HepG2 (cell line): ENCODE measurements around the gene SPATA13.

Experiments used
- ATF3 ChIP-seq: sonication (generic); formaldehyde crosslinking; IDR thresholded peaks from 2 replicates; pipeline ENCODE4 v1.4.0; 2020; ENCODE audit warnings: missing genetic modification reagents
- EZH2 ChIP-seq: conservative IDR thresholded peaks from 2 replicates; pipeline ENCODE4 v1.6.1; 2012; ENCODE audit warnings: mild to moderate bottlenecking, low read depth, low read length, moderate library complexity
- FOXK2 ChIP-seq: fragments of 450-650 bp; IDR thresholded peaks from 2 replicates; pipeline ENCODE4 v1.6.1; 2016
- KDM1A ChIP-seq: IDR thresholded peaks from 2 replicates; pipeline ENCODE4 v1.6.1; 2016; ENCODE audit warnings: missing compliant biosample characterization
- PHF21A ChIP-seq: sonication (generic); formaldehyde crosslinking; IDR thresholded peaks from 2 replicates; pipeline ENCODE4 v1.5.0; 2020; ENCODE audit warnings: mild to moderate bottlenecking, missing genetic modification reagents
- PHF5A ChIP-seq: IDR thresholded peaks from one replicate; pipeline ENCODE4 v1.6.1; 2018; ENCODE audit warnings: low read depth, missing genetic modification reagents; ENCODE audit not compliant: unreplicated experiment
- POLR2A ChIP-seq, 2 experiments: IDR thresholded peaks; 2 replicates each; pipeline ENCODE4 v1.6.1; 2011; ENCODE audit warnings: low read depth in 2 of 2, low read length in 2 of 2, mild to moderate bottlenecking in 1 of 2, moderate library complexity in 1 of 2; ENCODE audit not compliant: insufficient read depth in 1 of 2
- RAD21 ChIP-seq: fragments of 450-650 bp; formaldehyde crosslinking; IDR thresholded peaks from 2 replicates; pipeline ENCODE4 v1.5.0; 2020; ENCODE audit warnings: mild to moderate bottlenecking
- TBP ChIP-seq: sonication (generic); formaldehyde crosslinking; IDR thresholded peaks from 2 replicates; pipeline ENCODE4 v1.5.0; 2020; ENCODE audit warnings: missing genetic modification reagents
- ZFAT ChIP-seq: sonication (generic); formaldehyde crosslinking; conservative IDR thresholded peaks from 2 replicates; pipeline ENCODE4 v1.8.1; 2023; ENCODE audit warnings: missing genetic modification reagents, inconsistent platforms
- ZNF33A ChIP-seq: sonication (generic); formaldehyde crosslinking; IDR thresholded peaks from 2 replicates; pipeline ENCODE4 v1.5.1; 2020; ENCODE audit warnings: missing genetic modification reagents, mild to moderate bottlenecking, moderate library complexity, borderline replicate concordance
- TF ChIP-seq, protein P1 (sequence below): sonication (generic); formaldehyde crosslinking; IDR thresholded peaks from 2 replicates; pipeline ENCODE4 v1.5.0; 2020; ENCODE audit warnings: mild to moderate bottlenecking, missing genetic modification reagents, moderate library complexity

- TF ChIP-seq KDM1A (CRISPR knock-in tag), result no peak
- TF ChIP-seq POLR2A (IDR thresholded peaks at IDR 0.05; ENCODE audit: insufficient read depth in 1 of 2, low read depth in 2 of 2, low read length in 2 of 2), result no peak
- no peak for TF ChIP-seq ZFAT (CRISPR knock-in tag)
- TF ChIP-seq TBP, result no peak
- TF ChIP-seq ZNF33A (CRISPR knock-in tag), result no peak
- TF ChIP-seq PHF5A (CRISPR knock-in tag), result no peak
- no peak for TF ChIP-seq EZH2
- TF ChIP-seq FOXK2, result no peak
- TF ChIP-seq, protein P1, sequence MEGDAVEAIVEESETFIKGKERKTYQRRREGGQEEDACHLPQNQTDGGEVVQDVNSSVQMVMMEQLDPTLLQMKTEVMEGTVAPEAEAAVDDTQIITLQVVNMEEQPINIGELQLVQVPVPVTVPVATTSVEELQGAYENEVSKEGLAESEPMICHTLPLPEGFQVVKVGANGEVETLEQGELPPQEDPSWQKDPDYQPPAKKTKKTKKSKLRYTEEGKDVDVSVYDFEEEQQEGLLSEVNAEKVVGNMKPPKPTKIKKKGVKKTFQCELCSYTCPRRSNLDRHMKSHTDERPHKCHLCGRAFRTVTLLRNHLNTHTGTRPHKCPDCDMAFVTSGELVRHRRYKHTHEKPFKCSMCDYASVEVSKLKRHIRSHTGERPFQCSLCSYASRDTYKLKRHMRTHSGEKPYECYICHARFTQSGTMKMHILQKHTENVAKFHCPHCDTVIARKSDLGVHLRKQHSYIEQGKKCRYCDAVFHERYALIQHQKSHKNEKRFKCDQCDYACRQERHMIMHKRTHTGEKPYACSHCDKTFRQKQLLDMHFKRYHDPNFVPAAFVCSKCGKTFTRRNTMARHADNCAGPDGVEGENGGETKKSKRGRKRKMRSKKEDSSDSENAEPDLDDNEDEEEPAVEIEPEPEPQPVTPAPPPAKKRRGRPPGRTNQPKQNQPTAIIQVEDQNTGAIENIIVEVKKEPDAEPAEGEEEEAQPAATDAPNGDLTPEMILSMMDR (CRISPR knock-in tag), result no peak
- no peak for TF ChIP-seq ATF3
- no peak for TF ChIP-seq RAD21 (CRISPR knock-in tag)
- no peak for TF ChIP-seq PHF21A (CRISPR knock-in tag)
Measured at GRCh38 chr13:24185591-24186232, 25.2 kb downstream of the SPATA13 start.
